ENCODE data around the gene NDUFB10.

The NDUFB10 gene

DNA sequence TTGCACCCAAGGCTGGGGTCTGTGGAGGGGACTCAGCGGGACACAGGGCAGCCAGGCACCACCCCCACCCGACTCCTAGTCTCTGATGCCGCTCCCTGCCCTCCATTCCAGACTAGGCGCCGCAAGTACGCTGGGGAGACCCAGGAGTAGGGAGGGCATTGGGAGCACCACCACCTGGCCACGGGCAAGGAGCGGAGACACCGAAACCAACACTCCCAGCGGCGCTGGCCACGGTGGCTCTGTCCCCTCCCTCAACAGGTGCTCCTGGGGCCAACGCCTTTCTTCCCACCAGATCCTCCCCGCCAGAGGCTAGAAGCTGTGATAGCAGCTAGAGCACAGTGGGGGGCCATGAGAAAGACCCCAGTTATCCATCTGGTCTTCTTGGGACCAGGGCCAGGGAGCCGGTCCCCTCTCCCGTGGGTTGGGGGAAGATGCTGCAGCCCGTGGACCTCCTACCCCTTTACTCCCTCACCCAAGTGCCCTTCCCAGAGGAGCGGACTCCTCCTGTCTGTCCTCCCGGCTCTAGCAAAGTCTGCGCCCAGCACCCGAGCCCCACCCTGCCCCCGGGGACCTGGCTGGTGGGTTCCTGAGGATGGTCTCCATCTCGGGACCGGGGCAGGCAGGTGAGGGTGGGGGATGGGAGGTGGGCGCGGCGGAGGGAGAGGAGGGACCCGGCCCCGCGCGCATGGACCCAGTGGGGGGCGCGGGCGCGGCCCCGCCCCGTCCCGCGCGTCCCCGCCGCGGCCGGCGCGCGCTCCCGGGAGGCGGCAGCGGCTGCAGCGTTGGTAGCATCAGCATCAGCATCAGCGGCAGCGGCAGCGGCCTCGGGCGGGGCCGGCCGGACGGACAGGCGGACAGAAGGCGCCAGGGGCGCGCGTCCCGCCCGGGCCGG, 30.1 kb downstream of the NDUFB10 start, which contains the start of gene SYNGR3:
Gene SYNGR3, plus strand, starts transcription at position 762 of the 892 bp plus-strand sequence. CDS start 133 bp downstream, outside the sequence.
- no peak for DNase-seq

DNA sequence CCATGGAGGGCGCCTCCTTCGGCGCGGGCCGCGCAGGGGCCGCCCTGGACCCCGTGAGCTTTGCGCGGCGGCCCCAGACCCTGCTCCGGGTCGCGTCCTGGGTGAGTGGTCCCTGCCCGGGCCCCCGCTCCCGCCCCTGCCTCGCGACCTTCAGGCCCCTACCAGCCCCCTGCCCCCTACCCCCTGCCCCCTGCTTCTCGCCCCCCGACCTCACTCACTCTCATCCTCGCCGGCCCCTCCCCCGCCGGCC, 30.7 kb downstream of the NDUFB10 start:
- no peak for DNase-seq

DNA sequence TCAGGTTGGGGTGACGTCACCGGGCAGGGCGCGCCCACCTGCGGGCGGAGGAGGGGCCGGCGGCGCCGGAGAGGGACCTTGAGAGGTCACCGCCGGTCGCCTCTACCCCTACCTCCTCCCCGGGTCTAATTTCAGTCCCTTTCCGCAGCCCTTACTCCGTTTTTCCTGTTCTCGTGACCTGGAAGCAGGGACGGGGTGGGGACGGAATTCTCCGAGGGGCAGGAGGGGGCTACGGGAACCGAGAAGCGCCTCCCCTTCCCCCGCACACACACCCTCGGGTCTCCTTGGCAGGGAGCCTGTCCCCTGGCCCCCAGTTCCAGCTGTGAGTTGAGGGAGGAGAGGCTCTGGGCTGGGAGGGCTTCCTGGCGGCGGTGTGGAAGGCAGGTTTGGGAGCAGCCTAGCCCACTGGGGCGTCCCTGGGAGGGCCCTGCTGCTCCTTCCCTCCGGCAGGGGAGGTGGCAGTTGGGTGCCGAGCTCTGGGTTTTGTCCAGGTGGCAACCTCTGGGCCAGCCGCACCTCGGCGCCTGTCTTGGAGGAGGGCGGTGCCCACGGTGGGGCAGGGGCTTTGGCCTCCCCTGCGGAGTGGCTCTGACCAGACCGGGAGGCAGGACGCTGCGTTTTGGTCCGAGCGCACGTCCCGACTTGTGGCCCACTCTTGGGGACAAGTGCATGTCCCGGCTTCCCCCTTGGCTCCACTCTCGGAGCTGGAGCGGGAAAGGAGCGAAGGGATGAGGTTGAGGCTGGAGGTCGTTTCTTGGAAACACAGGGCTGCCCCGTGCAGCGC, 31.2 kb downstream of the NDUFB10 start:
- DNase-seq: peak; percentile 68

DNA sequence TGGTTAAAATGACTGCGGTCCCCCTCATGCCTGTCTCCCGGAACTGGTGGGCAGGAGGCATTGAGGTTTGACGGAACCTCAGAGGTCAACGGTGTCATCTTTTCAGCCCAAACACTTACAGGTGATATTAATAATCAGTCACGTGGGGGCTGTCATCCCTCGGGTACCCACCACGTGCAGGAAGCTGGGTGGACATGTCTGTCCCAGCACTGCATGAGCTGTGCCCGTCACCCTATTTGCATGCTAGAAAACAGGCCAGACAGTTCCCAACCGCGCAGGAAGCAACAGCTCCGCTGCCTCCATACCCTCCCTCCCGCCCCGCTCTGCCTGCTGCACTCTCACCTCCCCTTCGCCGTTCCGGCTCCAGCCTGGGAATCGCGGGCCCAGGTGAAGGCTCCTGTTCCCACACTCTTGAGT, 31.8 kb downstream of the NDUFB10 start:
- peak; percentile 79 for DNase-seq

DNA sequence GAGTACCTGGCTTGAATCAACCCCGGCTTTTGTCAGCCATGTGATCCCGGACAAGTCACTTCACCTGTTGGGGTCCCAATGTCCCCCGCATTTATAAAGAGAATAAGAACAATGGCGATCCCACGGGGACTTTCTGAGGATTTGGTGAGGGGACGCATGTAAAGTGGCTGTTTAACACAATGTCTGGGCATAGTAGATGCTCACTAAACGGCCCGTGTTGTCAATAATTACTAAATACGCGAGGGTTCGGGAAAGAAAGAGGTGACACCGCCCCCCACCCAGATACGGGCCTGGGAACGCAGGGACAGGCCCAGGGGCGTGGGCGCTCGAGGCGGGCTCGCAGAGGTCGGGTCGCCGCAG, 32.2 kb downstream of the NDUFB10 start:
- DNase-seq: no peak

DNA sequence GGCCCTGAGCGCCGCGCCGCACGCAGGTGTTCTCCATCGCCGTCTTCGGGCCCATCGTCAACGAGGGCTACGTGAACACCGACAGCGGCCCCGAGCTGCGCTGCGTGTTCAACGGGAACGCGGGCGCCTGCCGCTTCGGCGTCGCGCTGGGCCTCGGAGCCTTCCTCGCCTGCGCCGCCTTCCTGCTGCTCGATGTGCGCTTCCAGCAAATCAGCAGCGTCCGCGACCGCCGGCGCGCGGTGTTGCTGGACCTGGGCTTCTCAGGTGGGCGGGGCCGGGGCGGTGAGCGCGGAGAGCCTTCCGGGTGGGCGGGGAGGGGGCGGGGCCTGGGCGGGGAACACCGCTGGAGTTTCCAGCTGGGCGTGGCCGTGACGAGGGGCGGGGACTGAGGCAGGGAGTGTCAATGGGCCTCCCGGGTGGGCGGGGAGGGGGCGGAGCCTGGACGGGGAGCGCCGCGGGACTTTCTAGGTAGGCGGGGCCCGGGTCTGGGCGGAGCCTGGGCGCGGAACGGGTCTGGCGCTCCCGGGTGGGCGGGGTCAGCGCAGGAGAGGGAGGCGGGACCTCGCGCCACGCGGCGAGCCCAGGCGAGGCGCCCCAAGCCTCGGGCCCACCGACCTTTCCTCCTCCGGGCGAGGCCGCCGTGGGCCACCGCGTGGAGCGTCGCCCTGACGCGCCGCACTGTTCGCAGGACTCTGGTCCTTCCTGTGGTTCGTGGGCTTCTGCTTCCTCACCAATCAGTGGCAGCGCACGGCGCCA, 32.8 kb downstream of the NDUFB10 start:
- peak; percentile 96 for DNase-seq

DNA sequence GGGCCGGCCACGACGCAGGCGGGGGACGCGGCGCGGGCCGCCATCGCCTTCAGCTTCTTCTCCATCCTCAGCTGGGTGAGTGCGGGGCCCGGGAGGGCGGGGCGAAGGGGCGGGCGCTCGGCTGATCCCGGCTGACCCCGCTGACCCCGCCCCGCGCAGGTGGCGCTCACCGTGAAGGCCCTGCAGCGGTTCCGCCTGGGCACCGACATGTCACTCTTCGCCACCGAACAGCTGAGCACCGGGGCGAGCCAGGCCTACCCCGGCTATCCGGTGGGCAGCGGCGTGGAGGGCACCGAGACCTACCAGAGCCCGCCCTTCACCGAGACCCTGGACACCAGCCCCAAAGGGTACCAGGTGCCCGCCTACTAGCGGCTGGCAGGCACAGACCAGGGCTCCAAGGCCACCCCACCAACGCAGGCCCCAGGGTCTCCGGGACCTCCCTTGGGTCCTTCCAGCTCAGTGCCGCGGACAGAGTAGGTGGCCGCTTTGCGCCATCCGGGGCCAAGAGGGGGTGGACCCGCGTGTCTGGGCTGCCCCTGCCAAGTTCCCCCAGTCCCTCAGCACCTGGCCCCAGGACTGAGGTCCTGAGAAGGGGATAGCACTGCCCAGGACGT, 33.5 kb downstream of the NDUFB10 start:
- no peak for DNase-seq

DNA sequence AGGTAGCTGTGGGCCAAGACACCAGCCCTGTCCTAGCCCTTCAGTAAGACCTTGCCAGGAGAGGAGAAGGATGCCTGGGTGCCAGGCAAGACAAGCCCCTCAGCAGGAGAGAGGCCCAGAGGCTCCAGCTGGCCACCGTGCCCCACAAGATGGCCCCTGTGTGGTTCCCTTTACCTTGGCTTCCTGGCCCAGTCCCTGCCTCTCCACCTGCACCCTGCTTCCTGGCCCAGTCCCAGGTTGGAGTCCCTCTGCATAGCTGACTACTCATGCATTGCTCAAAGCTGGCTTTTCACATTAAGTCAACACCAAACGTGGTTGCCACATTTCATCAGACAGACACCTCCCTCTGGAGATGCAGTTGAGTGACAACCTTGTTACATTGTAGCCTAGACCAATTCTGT, 34.4 kb downstream of the NDUFB10 start:
- DNase-seq: no peak

DNA sequence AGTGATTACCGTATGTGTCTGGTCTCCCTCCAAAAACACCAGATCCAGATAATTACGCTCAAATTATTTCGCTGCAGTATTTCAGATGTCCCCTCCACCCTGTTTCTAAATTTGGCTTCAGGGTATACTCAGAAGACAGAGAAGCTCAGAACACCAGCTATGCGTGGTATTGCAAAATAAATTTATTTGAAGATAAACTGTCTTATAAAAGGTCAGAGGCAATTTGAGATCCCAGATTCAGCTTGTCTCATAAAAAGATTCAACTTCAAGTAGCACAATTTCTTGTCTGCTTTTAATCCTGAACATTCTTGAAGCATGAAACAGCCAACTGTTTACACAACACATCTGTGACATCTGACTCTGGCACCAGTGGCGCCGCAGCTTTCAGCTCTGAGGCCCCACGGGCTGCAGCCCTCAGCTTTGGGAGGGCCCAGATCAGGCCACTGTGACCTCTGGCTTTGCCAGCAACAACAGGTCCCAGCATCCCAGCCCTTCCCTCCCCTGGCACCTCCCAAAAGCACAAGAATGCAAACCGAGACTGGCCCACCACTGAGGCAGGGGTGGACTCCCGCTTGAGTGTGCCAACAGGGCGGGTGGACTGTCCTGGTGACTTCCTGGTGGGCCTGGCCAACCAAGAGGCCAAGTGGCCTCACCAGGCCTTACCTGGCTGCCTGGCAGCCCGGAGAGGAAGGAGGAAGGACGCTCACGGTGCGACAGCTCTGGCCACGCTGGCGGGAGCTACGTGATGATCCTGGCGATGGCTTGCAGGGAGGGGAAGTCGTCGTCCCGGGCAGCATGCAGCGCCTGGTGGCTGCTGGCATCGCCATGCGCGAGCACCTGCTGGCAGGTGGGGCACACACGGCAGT, 38.4 kb downstream of the NDUFB10 start:
- DNase-seq: no peak

DNA sequence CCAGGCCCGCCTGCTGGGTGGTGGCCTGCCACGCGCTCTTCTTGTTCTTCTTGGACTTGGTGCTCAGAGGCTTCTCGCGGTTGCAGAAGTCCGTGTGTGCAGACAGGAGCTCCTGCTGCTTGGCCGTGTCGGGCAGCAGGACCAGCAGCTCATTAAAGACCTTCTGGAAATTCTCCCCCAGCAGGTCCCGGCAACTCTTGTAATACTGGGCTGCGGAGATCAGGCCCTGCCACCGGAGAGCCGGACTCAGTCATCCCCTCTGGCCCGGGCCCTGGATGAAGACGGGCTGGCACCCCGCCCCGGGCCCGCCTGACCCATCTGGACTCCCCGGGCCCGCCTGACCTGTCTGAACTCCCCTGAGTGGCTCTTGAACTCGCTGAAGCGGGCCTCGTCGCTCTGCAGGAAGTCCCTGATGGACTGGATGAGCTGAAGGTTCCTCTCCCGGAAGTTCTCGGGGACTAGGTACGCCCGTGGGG, 39.1 kb downstream of the NDUFB10 start:
- no peak for DNase-seq

DNA sequence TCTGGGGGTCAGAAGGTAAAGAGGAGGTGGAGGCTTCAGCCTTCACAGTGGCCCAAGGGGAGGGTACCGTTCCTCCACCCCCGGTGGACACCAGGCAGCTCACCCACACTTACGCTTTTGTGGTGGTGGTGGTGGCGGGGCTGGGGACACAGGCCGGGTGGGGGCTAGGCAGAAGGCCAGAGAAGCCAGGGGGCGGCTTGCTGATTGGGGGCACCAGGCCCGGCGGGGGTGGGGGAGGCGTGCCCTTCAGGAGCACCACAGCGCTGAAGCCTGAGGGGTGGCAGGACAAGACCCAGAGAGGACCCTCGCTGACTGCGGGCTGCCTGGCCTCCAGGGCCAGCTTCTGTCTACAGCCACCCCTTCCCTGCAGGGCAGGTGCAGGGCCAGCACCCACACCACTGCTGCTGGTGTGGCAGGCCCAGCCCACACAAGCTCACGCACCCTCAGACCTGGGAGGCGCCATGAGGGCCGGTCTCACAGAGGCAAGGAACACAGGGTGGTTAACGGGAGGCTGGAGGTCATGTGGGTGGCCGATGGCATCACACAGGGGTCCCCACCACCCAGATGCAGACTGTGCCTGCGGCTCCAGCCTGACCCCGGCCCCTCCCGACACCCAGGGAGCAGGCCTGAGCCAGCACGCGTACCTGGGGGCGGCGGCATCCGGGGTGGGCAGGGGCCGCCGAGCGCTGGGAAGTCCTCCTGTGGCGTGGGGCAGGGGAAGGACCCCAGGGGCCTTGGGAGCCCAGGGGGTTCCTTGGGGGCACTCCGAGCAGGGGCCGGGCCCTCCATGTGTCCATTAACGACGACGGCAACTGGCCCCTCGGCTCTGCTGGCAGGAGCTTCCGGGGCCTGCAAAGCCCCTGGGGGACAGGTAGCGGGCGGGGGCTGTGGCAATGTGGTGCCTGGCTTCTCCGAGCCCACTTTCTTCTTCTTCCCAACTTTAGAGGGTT, 39.8 kb downstream of the NDUFB10 start:
- no peak for DNase-seq

DNA sequence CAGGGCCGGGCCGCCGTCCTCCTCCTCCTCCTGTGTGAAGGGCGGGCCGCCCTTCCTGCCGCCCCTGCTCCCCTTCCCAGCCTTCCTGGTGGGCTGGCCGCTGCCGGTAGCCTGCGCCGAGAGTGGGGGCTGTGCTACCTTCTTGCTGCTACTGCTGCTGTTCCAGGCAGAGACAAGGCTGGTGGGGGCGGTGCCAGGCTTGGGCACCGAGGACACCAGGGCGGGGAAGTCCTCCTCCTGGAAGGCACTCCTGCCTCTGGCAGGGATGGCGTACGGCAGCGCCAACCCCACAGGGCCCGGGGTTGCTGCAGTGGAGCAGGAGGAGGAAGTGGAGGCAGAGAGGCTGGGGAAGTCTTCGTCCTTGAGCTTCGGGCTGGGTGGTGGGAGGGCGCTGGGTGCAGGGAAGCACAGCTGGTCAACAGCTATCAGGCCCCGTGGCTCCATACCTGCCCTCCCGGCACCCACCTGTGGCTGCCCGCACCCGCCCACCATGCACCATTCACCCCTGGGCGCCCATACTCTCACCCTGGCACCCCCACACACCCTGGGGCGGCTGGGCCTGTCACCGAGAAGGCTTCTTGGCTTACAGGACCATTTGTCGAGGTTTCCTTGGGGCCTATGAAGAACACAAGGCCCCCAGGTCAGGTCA, 40.7 kb downstream of the NDUFB10 start:
- no peak for DNase-seq

DNA sequence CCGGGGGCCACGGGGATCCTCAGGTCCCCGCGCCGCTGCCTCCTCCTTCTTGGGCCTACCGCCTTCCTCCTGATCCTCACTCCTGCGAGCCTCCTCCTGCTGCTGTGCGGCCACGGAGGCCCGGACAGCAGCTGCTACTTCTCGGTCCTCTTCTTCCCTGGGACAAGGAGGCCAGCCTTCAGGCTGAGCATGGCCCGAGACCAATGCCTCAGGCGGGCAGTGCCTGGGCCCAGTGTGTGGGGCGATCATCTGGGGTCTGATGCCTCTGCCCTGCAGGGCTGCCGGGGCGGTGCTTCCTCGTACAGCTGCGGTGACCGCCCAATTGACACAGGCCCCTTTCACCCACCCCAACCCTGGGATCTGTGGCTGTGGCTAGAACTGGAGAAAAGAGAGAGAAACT, 41.7 kb downstream of the NDUFB10 start:
- no peak for DNase-seq

DNA sequence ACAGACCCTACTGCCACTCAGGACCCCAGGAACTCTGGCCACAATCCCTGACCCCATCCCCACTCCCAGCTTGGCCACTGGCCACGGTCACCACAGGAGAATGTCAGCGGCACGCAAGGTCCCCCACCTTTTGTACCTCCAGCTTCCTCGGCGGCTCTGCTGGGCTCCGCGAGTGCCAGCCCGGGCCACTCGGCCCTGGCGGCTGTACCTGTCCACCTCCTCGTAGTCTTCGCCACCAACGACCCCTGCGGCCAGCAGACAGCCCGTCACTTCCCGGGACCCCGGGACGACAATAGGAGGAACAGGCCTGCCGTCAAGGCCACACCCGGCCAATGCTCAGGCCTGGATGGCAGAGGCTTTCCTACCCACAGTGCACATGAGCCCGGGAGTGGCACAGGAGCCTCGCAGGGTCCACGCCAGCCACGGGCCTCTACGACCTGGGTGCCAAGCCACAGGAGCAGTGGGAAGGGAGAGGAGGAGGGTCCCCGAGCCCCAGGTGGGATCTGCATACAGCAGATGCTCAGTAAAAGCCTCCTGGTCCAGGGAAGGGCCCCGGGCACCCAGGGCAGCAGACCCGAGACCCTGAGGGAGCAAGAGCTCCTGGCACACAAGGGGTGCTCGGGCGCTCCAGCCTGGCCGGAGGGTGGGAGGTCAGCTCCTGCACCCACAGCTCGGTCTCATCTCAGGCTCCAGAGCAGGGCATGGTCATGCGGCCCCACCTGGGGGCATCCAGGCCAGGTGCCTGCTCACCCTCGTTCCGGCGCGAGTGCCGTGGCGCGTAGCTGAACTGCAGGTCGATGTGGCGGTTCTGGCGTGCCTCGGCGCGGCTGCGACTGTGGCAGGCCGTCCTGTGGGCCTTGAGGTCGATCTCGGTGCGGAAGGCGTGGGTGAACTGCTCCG, 42.4 kb downstream of the NDUFB10 start:
- DNase-seq: no peak

DNA sequence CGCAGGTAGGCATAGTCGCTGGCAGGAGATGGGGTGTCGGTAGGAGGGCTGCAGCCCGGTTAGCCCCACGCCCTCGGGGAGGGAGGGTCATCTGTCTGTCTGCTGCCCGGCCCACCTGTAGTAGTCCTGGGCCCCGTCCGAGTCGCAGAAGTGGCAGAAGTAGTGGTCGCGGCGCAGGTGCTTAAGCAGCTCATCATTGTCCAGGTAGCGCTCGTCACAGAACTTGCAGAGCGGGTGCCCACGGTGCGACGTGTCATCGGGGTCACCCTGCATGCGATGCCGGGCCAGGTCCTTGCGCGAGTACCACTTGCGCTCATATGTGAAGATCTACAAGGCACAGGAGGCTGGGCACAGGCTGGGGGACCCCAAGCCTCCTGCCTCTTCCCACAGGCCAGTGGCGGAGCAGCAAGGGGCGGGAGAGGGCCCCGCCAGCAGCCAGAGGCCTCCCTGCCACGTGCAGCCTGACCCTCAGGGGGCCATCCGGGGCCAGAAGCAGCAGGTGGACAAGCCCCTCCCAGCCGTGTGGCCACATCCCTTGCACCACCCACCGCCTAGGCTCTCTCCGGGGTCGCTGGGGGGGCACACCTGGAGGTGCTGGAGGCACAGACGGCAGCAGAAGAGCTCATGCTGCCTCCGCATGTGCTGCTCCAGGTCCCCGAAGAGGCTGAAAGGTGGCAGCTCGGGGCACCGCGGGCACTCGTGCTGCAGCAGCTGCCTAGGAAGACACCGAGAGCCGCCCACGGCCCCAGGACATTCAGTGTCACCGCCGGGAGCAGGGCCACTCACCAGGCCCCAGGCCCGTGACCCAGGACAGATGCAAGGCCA, 43.3 kb downstream of the NDUFB10 start:
- no peak for DNase-seq

DNA sequence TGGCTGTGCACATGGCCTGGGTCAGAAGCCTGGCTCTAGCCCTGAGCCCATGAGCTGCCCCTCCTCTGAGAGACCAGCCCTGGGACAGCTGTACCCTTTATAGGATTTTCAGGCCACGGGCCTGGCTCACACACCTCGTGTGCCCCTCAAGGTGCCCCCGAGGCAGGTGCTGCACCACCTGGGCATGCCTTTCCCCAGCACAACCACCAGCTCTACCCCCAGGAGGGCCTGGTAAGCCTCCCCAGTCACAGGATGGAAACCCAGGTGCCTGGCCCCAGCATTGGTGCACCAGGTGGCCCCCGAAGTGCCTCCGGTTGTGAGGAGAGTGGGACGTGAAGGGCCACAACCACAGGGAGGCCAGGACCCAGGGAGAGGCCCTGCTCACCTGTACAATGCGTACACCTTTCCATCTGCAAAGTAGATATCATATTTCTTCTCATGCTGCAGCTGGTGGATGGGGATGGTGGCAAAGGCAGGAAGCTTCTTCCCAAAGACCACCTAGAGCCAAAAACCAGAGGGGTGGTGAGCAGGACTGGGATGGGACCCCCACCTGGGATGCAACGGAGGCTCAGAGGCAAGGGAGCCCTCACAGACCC, 44.0 kb downstream of the NDUFB10 start:
- DNase-seq: no peak

DNA sequence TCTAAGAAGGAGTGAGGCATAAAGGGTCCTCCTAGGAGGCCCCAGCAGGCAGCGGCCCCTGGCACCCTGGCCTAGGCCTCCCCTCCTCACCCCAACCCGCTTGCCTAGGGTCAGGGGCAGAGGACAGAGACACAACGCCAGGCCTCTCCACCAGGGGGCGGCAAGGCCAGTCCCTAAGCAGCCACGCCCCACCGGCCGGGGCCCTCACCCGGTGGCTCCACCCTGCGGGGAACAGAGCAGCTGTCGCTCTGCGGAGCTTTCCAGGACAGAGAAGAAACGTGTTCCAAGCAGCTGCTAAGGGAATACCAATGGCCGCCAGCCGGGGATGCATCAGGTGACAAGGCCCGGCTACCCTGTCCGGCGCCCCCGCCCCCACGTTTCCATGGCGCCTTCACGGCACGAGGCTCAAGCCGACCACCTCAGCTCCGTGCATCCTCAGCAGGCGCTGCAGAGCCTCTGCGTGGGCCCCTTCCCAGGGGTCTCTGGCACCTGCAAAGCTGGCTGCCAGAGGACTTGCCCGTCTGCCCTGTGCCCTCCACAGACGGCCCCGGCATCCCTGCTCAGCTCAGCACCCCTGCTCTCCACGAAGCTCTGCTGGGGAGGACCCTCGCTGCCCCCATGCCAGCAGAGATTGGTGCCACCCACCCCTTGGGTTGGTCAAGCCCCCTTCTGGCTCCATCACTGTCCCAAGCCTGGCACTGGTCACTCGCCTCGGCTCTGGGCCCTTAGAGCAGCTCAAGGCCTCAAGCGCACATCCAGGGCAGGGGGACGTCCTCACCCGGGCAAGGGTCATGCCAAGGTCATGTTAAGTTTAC, 44.7 kb downstream of the NDUFB10 start:
- peak; percentile 85 for DNase-seq

Measured in CD4-positive, alpha-beta T cell treated with Interferon gamma for 1 hour (primary cell).